Osteocyte (in vitro differentiated cells): ENCODE measurements around the gene OSR1. TPM values are rescaled to one million over a fixed set of nuclear protein-coding genes. Genes with fewer than 3 reads are reported as not detected.
A peak's percentile ranks its signal among the peaks of the same experiment; 100 is the strongest.
"Not testable (repeated sequence)": the region's sequence is repeated elsewhere in the genome, so short reads cannot be mapped to it uniquely, and the experiment has no call there.

Experiments used
- DNase-seq: peaks from one replicate; pipeline ENCODE4 v3.0.0; 2021; ENCODE audit warnings: mixed read lengths; ENCODE audit not compliant: unreplicated experiment; ENCODE audit errors: extremely low spot score
- H3K27ac Mint-ChIP-seq: one replicate; pipeline ENCODE4 v1.8.0; 2021; ENCODE audit warnings: mild to moderate bottlenecking, mixed read lengths; ENCODE audit not compliant: unreplicated experiment
- H3K27me3 Mint-ChIP-seq: one replicate; pipeline ENCODE4 v1.8.0; 2021; ENCODE audit warnings: mixed read lengths; ENCODE audit not compliant: unreplicated experiment
- H3K36me3 Mint-ChIP-seq: one replicate; pipeline ENCODE4 v1.8.0; 2021; ENCODE audit warnings: mixed read lengths; ENCODE audit not compliant: unreplicated experiment
- H3K4me1 Mint-ChIP-seq: one replicate; pipeline ENCODE4 v1.8.0; 2021; ENCODE audit warnings: mixed read lengths; ENCODE audit not compliant: unreplicated experiment
- H3K4me3 Mint-ChIP-seq: one replicate; pipeline ENCODE4 v1.8.0; 2021; ENCODE audit warnings: mild to moderate bottlenecking, moderate library complexity, mixed read lengths; ENCODE audit not compliant: unreplicated experiment
- H3K9me3 Mint-ChIP-seq: one replicate; pipeline ENCODE4 v1.8.0; 2021; ENCODE audit warnings: mixed read lengths; ENCODE audit not compliant: unreplicated experiment
- long read RNA-seq: library from polyadenylated mRNA; unstranded; transcript quantifications from one replicate; pipeline ENCODE4 v2.0.0, GENCODE V29; 2021
- total RNA-seq: library from RNA; stranded (reverse); gene quantifications from 2 replicates; pipeline ENCODE4 v1.2.1, GENCODE V29; 2021
- TF ChIP-seq, protein P1 (sequence below): fragments of 200-600 bp; sonication (generic); IDR thresholded peaks from 2 replicates; pipeline ENCODE4 v1.5.0; 2021; ENCODE audit warnings: antibody characterized with exemption, mild to moderate bottlenecking, moderate library complexity

OSR1 gene
- 5.8 and 6.1 TPM in 2 replicates for total RNA-seq
- long read RNA-seq = 0 reads

DNA sequence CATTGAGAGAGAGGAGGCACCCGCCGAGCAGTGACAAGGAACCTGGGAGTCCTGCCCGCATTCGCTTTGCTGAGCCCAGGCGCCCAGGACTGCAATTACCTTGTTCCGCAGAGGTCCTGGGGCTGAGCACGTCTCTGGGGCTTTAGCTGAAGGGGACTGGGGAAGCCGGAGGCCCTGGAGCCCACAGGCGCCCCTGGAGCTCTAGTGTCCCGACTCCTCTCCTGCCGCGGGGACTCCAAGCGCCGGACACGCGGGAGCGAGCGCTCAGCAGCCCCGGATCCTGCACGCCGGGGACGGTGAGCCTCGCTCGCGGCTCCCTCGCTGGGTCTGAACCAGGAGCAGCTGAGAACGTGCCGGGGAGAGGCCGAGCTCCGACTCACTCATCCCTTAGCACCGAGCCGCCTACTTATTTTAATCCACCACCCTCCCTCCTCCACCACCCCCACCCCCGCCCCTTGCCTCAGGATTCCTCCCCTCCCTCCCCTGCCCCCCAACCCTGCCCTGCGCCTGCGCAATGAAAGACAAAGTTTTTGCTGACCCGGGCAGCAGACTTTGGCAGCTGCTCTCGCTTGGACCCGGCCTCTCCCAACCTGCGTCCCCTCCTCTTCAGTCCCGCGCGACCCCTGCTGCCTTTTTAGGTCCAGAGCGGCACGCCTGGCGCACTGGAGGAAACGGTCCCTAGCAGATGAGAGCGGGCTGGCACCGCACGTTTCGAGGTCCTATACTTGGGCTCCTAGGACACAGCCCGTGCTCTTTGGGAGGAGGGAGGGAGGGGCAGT, at the start of gene OSR1:
Gene OSR1, minus strand, starts transcription at position 382 of the 779 bp plus-strand sequence. CDS start 4,818 bp downstream, outside the sequence.
- Mint-ChIP-seq H3K36me3 (peaks cover 5% of the 10 kb centered on the region), H3K27me3 (peaks cover 27% of the 10 kb centered on the region), H3K4me3 (peak within 1 kb of the TSS; percentile 82), H3K9me3 (no peaks in the 10 kb centered on the region), H3K27ac (no peak within 1 kb of the TSS), H3K4me1 (peaks cover 35% of the 10 kb centered on the region)
- peak; percentile 88 for DNase-seq
- TF ChIP-seq, protein P1, sequence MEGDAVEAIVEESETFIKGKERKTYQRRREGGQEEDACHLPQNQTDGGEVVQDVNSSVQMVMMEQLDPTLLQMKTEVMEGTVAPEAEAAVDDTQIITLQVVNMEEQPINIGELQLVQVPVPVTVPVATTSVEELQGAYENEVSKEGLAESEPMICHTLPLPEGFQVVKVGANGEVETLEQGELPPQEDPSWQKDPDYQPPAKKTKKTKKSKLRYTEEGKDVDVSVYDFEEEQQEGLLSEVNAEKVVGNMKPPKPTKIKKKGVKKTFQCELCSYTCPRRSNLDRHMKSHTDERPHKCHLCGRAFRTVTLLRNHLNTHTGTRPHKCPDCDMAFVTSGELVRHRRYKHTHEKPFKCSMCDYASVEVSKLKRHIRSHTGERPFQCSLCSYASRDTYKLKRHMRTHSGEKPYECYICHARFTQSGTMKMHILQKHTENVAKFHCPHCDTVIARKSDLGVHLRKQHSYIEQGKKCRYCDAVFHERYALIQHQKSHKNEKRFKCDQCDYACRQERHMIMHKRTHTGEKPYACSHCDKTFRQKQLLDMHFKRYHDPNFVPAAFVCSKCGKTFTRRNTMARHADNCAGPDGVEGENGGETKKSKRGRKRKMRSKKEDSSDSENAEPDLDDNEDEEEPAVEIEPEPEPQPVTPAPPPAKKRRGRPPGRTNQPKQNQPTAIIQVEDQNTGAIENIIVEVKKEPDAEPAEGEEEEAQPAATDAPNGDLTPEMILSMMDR = peak; percentile 27

DNA sequence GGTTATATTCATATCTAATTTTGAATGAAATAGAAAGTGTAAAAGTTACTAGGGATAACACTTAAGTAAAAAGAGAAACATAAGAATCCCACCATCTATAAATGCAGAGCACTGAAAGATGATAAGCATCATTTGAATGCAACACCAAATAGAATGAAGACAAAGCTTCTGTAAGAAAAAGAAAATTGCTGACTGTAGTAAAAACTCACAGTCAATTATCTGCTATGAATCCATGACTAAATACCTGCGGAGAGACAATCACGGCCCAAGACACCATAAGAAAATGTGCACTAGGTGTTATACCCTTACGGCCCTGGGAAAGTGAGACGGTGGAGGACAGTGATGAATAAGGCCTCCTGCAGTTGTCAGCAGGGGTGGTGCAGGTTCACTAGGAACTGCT, 45.4 kb upstream of the OSR1 start:
- no peak for DNase-seq

DNA sequence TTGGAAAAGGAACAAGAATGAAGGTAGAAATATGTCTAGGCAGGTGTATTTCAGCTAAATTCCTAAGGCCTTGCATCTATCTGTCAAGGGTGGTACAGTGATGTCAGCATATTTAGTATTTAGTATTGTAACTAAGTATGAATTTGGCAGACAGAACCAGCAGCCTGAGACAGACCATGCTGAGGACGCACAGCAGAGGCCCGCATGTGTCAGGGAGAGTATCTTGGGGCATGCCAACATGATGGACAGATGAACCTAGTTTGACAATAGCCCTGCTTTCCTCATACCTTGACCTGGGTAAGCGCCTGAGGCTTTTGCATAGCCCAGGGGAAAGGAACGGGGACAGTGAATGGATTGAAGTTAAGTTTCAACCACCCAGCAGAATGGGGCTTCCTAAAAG, 33.8 kb upstream of the OSR1 start:
- Mint-ChIP-seq H3K9me3 (no peaks in the 10 kb centered on the region), H3K4me1 (no peaks in the 10 kb centered on the region), H3K4me3 (no peak overlapping the region), H3K27ac (no peak overlapping the region), H3K36me3 (no peaks in the 10 kb centered on the region), H3K27me3 (peaks cover 7% of the 10 kb centered on the region)
- DNase-seq = no peak
- TF ChIP-seq, protein P1 = no peak

More for the DNA sequence above, 45.4 kb upstream of the OSR1 start:
- TF ChIP-seq, protein P1 = no peak
- H3K4me3 Mint-ChIP-seq = no peak overlapping the region
- H3K9me3 Mint-ChIP-seq = peaks cover 9% of the 10 kb centered on the region
- H3K27me3 Mint-ChIP-seq = peaks cover 5% of the 10 kb centered on the region
- peaks cover 3% of the 10 kb centered on the region for H3K4me1 Mint-ChIP-seq
- no peak overlapping the region for H3K27ac Mint-ChIP-seq
- no peaks in the 10 kb centered on the region for H3K36me3 Mint-ChIP-seq

DNA sequence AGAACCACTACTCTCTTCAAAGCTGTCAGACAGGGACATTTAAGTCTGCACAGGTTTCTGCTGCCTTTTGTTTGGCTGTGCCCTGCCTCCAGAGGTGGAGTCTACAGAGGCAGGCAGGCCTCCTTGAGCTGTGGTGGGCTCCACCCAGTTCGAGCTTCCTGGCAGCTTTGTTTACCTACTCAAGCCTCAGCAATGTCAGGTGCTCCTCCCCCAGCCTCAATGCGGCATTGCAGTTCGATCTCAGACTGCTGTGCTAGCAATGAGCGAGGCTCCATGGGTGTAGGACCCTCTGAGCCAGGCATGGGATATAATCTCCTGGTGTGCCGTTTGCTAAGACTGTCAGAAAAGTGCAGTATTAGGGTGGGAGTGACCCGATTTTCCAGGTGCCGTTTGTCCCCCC, 31.0 kb upstream of the OSR1 start:
- H3K27me3 Mint-ChIP-seq = peaks cover 14% of the 10 kb centered on the region
- DNase-seq, H3K4me1 Mint-ChIP-seq, H3K4me3 Mint-ChIP-seq, H3K9me3 Mint-ChIP-seq, H3K36me3 Mint-ChIP-seq, H3K27ac Mint-ChIP-seq: not testable (repeated sequence)

DNA sequence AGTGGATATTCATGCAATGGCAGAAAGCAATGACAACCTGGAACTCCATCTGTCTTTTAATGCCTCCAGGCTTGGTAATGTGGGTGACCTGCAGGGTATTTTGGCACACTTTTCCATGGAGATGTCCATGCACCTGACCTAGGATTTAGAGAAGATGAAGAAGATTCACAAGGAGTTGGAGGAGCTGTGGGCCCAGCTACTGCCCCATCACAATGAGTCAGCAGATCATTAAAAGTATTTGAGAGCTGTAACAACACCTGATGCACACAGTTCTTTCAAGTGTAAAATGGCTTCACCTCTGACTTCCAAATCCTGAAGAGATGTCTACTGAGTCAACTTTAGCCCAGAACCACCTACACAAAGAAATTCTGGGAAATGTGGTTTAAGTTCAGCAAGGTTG, 22.1 kb upstream of the OSR1 start:
- Mint-ChIP-seq H3K9me3 (peaks cover 4% of the 10 kb centered on the region), H3K4me3 (no peak overlapping the region), H3K4me1 (no peaks in the 10 kb centered on the region), H3K27ac (no peak overlapping the region), H3K27me3 (peaks cover 47% of the 10 kb centered on the region), H3K36me3 (no peaks in the 10 kb centered on the region)
- DNase-seq = no peak
- TF ChIP-seq, protein P1 = no peak
